OCI-LY1 (cell line): ENCODE data around the gene GNAZ.

Source experiments
- H2AFZ ChIP-seq: fragments of 200-600 bp; sonication (generic), shearing (Covaris generic); 2 replicates; pipeline ENCODE4 v1.6.0; 2014; ENCODE audit warnings: antibody characterized with exemption, mild to moderate bottlenecking, low read length
- H3F3A ChIP-seq: fragments of 200-600 bp; sonication (generic), shearing (Covaris generic); 2 replicates; pipeline ENCODE4 v1.6.0; 2014; ENCODE audit warnings: mild to moderate bottlenecking, antibody characterized with exemption, low read length, moderate library complexity; ENCODE audit not compliant: insufficient read depth
- H3K27ac ChIP-seq: fragments of 200-600 bp; sonication (generic); 2 replicates; pipeline ENCODE4 v1.5.1; 2014; ENCODE audit warnings: low read length, mixed run types, mild to moderate bottlenecking, low read depth; ENCODE audit not compliant: poor library complexity, severe bottlenecking
- H3K27me3 ChIP-seq: fragments of 200-600 bp; sonication (generic); 2 replicates; pipeline ENCODE4 v1.6.0; 2014; ENCODE audit warnings: antibody characterized with exemption, mild to moderate bottlenecking, low read length, moderate library complexity; ENCODE audit not compliant: insufficient read depth
- H3K36me3 ChIP-seq: fragments of 200-600 bp; sonication (generic); 2 replicates; pipeline ENCODE4 v1.6.1; 2014; ENCODE audit warnings: mild to moderate bottlenecking, antibody characterized with exemption, low read length, moderate library complexity, mixed read lengths; ENCODE audit not compliant: insufficient read depth
- H3K4me1 ChIP-seq: fragments of 200-600 bp; sonication (generic); 2 replicates; pipeline ENCODE4 v1.5.1; 2014; ENCODE audit warnings: mild to moderate bottlenecking, low read length, moderate library complexity; ENCODE audit not compliant: insufficient read depth, severe bottlenecking
- H3K4me2 ChIP-seq: fragments of 200-600 bp; sonication (generic), shearing (Covaris generic); 2 replicates; pipeline ENCODE4 v1.6.1; 2014; ENCODE audit warnings: low read length
- H3K4me3 ChIP-seq: fragments of 200-600 bp; sonication (generic); 2 replicates; pipeline ENCODE4 v1.5.1; 2014; ENCODE audit warnings: low read length, low read depth, mild to moderate bottlenecking, mixed read lengths; ENCODE audit not compliant: poor library complexity, severe bottlenecking
- H3K79me2 ChIP-seq: fragments of 200-600 bp; shearing (Covaris generic); 2 replicates; pipeline ENCODE4 v1.6.1; 2016; ENCODE audit warnings: mixed run types, low read length, mixed read lengths; ENCODE audit not compliant: insufficient read depth
- H3K9ac ChIP-seq: fragments of 200-600 bp; sonication (generic), shearing (Covaris generic); 2 replicates; pipeline ENCODE4 v1.6.1; 2014; ENCODE audit warnings: mild to moderate bottlenecking, low read length, mixed read lengths
- H3K9me2 ChIP-seq: fragments of 200-600 bp; sonication (generic), shearing (Covaris generic); 2 replicates; pipeline ENCODE4 v1.6.1; 2014; ENCODE audit warnings: low read depth, mild to moderate bottlenecking, low read length, mixed read lengths
- H3K9me3 ChIP-seq: fragments of 200-600 bp; shearing (Covaris generic); 2 replicates; pipeline ENCODE4 v1.6.1; 2014; ENCODE audit warnings: low read length, mixed read lengths
- H4K20me1 ChIP-seq: fragments of 200-600 bp; sonication (generic), shearing (Covaris generic); 2 replicates; pipeline ENCODE4 v1.6.0; 2016; ENCODE audit warnings: mild to moderate bottlenecking, low read length; ENCODE audit not compliant: insufficient read depth
- CTCF ChIP-seq: fragments of 200-600 bp; sonication (generic), shearing (Covaris generic); IDR thresholded peaks from 2 replicates; pipeline ENCODE4 v1.5.1; 2017; ENCODE audit warnings: mild to moderate bottlenecking, antibody characterized with exemption, low read length, moderate library complexity, mixed read lengths
- EZH2 ChIP-seq: fragments of 200-600 bp; sonication (generic), shearing (Covaris generic); IDR thresholded peaks from 2 replicates; pipeline ENCODE4 v1.8.0; 2017; ENCODE audit warnings: borderline replicate concordance, mixed run types, mild to moderate bottlenecking, antibody characterized with exemption, low read length, moderate library complexity, mixed read lengths

Gene GNAZ

GRCh38 chr22:23117891-23118646, 47.8 kb downstream of the GNAZ start:
- Histone ChIP-seq H3K79me2 (no peaks in the 10 kb centered on the region), H3K27me3 (no peaks in the 10 kb centered on the region), H3K9me3 (no peaks in the 10 kb centered on the region), H3K4me3 (no peak overlapping the region), H3K4me2 (no peak overlapping the region), H3K9ac (no peak overlapping the region), H3K36me3 (no peaks in the 10 kb centered on the region), H3K4me1 (peaks cover 5% of the 10 kb centered on the region), H4K20me1 (no peaks in the 10 kb centered on the region), H3F3A (no peaks in the 10 kb centered on the region), H3K27ac (no peak overlapping the region), H2AFZ (no peak overlapping the region), H3K9me2 (no peaks in the 10 kb centered on the region)
- TF ChIP-seq EZH2 (no peak), CTCF (no peak)

GRCh38 chr22:23118647-23119493, 48.6 kb downstream of the GNAZ start:
- Histone ChIP-seq H4K20me1 (no peaks in the 10 kb centered on the region), H3K4me1 (peaks cover 5% of the 10 kb centered on the region), H3K4me3 (no peak overlapping the region), H3K9me2 (no peaks in the 10 kb centered on the region), H3K27me3 (no peaks in the 10 kb centered on the region), H3K27ac (no peak overlapping the region), H3K9me3 (no peaks in the 10 kb centered on the region), H3K4me2 (no peak overlapping the region), H2AFZ (peak overlapping the region; percentile 87), H3K9ac (no peak overlapping the region), H3K79me2 (no peaks in the 10 kb centered on the region), H3F3A (no peaks in the 10 kb centered on the region), H3K36me3 (no peaks in the 10 kb centered on the region)
- TF ChIP-seq CTCF = no peak
- TF ChIP-seq EZH2 = no peak

- H3K79me2 ChIP-seq = no peaks in the 10 kb centered on the region
- no peaks in the 10 kb centered on the region for H4K20me1 ChIP-seq
- H2AFZ ChIP-seq = peak overlapping the region; percentile 87
- no peaks in the 10 kb centered on the region for H3K9me3 ChIP-seq
- H3K4me1 ChIP-seq = peaks cover 5% of the 10 kb centered on the region
- no peaks in the 10 kb centered on the region for H3F3A ChIP-seq
- H3K9ac ChIP-seq = no peak overlapping the region
- no peaks in the 10 kb centered on the region for H3K9me2 ChIP-seq
- no peak overlapping the region for H3K4me2 ChIP-seq
- no peak overlapping the region for H3K4me3 ChIP-seq
- no peaks in the 10 kb centered on the region for H3K36me3 ChIP-seq
- TF ChIP-seq EZH2 (no peak), CTCF (no peak)
- H3K27ac ChIP-seq = no peak overlapping the region
- no peaks in the 10 kb centered on the region for H3K27me3 ChIP-seq
Observed at GRCh38 chr22:23119494-23120414, 49.4 kb downstream of the GNAZ start.
